B cell (primary cell): ENCODE measurements around the gene ACAN.

ENCODE experiments used
- EZH2 ChIP-seq: IDR thresholded peaks from 2 replicates; pipeline ENCODE4 v1.6.1; 2012; ENCODE audit warnings: borderline replicate concordance, low read depth, mild to moderate bottlenecking, moderate library complexity, low read length; ENCODE audit not compliant: insufficient read depth, poor library complexity, severe bottlenecking
- TF ChIP-seq, protein P1 (sequence below): fragments of 200-600 bp; IDR thresholded peaks from one replicate; pipeline ENCODE4 v1.8.0; 2022; ENCODE audit warnings: antibody characterized with exemption, mild to moderate bottlenecking

DNA sequence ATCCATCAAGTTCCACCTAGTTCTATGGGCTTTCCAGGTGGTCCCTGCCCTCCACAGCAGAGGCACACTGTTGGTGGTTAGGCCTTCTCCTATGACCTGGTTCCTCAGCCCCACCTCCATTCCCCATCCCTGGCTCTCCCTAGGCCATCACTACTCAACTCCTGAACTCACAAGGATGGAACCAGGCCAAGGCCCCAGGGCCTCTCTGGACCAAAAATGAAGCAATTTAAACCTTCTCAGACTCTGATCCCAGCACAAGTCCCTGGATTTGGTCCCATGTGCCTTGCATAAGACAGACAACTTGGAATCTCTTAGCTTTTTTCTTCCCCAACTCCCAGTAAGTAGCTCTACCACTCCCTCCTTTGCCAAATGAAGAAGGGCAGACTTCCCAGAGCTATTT is 14.4 kb upstream of the ACAN start:
- TF ChIP-seq, protein P1, sequence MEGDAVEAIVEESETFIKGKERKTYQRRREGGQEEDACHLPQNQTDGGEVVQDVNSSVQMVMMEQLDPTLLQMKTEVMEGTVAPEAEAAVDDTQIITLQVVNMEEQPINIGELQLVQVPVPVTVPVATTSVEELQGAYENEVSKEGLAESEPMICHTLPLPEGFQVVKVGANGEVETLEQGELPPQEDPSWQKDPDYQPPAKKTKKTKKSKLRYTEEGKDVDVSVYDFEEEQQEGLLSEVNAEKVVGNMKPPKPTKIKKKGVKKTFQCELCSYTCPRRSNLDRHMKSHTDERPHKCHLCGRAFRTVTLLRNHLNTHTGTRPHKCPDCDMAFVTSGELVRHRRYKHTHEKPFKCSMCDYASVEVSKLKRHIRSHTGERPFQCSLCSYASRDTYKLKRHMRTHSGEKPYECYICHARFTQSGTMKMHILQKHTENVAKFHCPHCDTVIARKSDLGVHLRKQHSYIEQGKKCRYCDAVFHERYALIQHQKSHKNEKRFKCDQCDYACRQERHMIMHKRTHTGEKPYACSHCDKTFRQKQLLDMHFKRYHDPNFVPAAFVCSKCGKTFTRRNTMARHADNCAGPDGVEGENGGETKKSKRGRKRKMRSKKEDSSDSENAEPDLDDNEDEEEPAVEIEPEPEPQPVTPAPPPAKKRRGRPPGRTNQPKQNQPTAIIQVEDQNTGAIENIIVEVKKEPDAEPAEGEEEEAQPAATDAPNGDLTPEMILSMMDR = no peak
- no peak for TF ChIP-seq EZH2
